ENCODE data around the gene ERP44.

- TF ChIP-seq, protein P1, sequence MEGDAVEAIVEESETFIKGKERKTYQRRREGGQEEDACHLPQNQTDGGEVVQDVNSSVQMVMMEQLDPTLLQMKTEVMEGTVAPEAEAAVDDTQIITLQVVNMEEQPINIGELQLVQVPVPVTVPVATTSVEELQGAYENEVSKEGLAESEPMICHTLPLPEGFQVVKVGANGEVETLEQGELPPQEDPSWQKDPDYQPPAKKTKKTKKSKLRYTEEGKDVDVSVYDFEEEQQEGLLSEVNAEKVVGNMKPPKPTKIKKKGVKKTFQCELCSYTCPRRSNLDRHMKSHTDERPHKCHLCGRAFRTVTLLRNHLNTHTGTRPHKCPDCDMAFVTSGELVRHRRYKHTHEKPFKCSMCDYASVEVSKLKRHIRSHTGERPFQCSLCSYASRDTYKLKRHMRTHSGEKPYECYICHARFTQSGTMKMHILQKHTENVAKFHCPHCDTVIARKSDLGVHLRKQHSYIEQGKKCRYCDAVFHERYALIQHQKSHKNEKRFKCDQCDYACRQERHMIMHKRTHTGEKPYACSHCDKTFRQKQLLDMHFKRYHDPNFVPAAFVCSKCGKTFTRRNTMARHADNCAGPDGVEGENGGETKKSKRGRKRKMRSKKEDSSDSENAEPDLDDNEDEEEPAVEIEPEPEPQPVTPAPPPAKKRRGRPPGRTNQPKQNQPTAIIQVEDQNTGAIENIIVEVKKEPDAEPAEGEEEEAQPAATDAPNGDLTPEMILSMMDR (IDR thresholded peaks at IDR 0.05; ENCODE audit: insufficient read depth, low read length, poor library complexity, severe bottlenecking): no peak
- TF ChIP-seq EZH2phosphoT487 (conservative IDR thresholded peaks at IDR 0.05; ENCODE audit: low read length): no peak
These were observed 26.0 kb downstream of the ERP44 start for GRCh38 chr9:100072805-100073204.
